CD4-positive, alpha-beta T cell treated with Interleukin-4 for 1 hour (primary cell): ENCODE results near the gene MYBPC3.

Experiments
- DNase-seq, 2 donors: peaks; one replicate each; pipeline ENCODE4 v3.0.0-alpha.2; 2020 to 2022

MYBPC3 gene

GRCh38 chr11:47383071-47383470, 30.6 kb upstream of the MYBPC3 start:
- DNase-seq, result no peak

- no peak for DNase-seq
These were observed 27.6 kb upstream of the MYBPC3 start for GRCh38 chr11:47380078-47380477.

GRCh38 chr11:47379317-47379716, 26.8 kb upstream of the MYBPC3 start:
- DNase-seq, result no peak

GRCh38 chr11:47378836-47379170, 26.3 kb upstream of the MYBPC3 start:
- no peak for DNase-seq

- DNase-seq, result peak in 1 of 2 donors; percentile 82
These were observed 25.7 kb upstream of the MYBPC3 start, which contains the start of gene SPI1 for GRCh38 chr11:47378010-47378835. Gene SPI1 (minus strand): TSS chr11:47378547. CDS start chr11:47378353, 194 bp downstream.

GRCh38 chr11:47377571-47378009, 25.1 kb upstream of the MYBPC3 start:
- DNase-seq, result no peak

GRCh38 chr11:47376525-47377371, 24.2 kb upstream of the MYBPC3 start:
- DNase-seq, result peak in 1 of 2 donors; percentile 55

GRCh38 chr11:47376107-47376524, 23.6 kb upstream of the MYBPC3 start:
- DNase-seq, result no peak

GRCh38 chr11:47375546-47376085, 23.1 kb upstream of the MYBPC3 start:
- DNase-seq, result no peak

- no peak for DNase-seq
These were observed 22.5 kb upstream of the MYBPC3 start for GRCh38 chr11:47375020-47375419.

- no peak for DNase-seq
These were observed 22.2 kb upstream of the MYBPC3 start for GRCh38 chr11:47374720-47375019.

GRCh38 chr11:47373876-47374719, 21.6 kb upstream of the MYBPC3 start:
- peak; percentile 81 to 83 for DNase-seq

GRCh38 chr11:47372422-47372821, 19.9 kb upstream of the MYBPC3 start:
- no peak for DNase-seq

- no peak for DNase-seq
These were observed 17.2 kb upstream of the MYBPC3 start for GRCh38 chr11:47369676-47370075.

GRCh38 chr11:47366020-47366490, 13.6 kb upstream of the MYBPC3 start:
- DNase-seq, result no peak

- DNase-seq, result no peak
These were observed 8.9 kb upstream of the MYBPC3 start for GRCh38 chr11:47361419-47361818.

GRCh38 chr11:47360341-47360740, 7.8 kb upstream of the MYBPC3 start:
- DNase-seq, result no peak

- DNase-seq, result peak in 1 of 2 donors; percentile 25
These were observed 7.1 kb upstream of the MYBPC3 start for GRCh38 chr11:47359586-47359985.

- DNase-seq, result no peak
These were observed 6.7 kb upstream of the MYBPC3 start for GRCh38 chr11:47359162-47359561.

GRCh38 chr11:47358731-47359051, 6.2 kb upstream of the MYBPC3 start:
- no peak for DNase-seq

- DNase-seq, result no peak
These were observed 5.7 kb upstream of the MYBPC3 start for GRCh38 chr11:47357985-47358730.

- no peak for DNase-seq
These were observed 4.5 kb upstream of the MYBPC3 start for GRCh38 chr11:47356998-47357329.
